Measurements from ENCODE around the gene NTM. TPM values are rescaled to one million over a fixed set of nuclear protein-coding genes. Genes with fewer than 3 reads are reported as not detected.

The NTM gene
- polyA plus RNA-seq, 2 donors = 0.24 to 1.1 TPM

DNA sequence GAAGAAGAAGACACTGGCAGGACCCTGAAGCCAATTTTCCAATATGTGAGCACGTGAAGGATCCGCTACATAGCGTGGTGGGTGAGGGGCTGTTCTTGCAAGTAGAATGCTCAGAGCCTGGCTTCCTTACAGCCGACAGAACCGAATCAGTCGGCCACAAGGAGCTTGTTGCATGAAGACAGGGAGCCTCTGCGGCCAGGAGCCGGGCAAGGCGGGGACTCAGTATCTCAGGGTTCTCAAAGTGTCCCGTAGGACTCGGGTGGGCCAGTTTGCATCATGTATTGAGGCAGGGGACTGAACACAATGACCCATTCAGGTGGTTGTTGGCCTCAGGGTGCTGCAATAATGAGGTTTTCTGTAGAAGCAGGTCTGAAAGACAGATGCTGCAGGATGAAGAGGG lies 289.5 kb downstream of the NTM start:
- Histone ChIP-seq H3K4me1 (ENCODE audit: control insufficient read depth in 2 of 2, insufficient read depth in 2 of 2, low read length in 1 of 2) (no peaks in the 10 kb centered on the region), H3K4me3 (ENCODE audit: low read depth in 1 of 2, low read length in 2 of 2) (no peak overlapping the region), H3K9me3 (ENCODE audit: control insufficient read depth in 2 of 2, insufficient read depth in 1 of 2, low read depth in 1 of 2, low read length in 1 of 2) (no peaks in the 10 kb centered on the region), H3K36me3 (ENCODE audit: control insufficient read depth in 2 of 2, insufficient read depth in 2 of 2, low read length in 1 of 2) (no peaks in the 10 kb centered on the region), H3K27ac (ENCODE audit: low read depth in 2 of 2, low read length in 1 of 2) (no peak overlapping the region), H3K27me3 (ENCODE audit: control insufficient read depth in 1 of 2, insufficient read depth in 2 of 2, low read length in 2 of 2) (no peaks in the 10 kb centered on the region)
- WGBS, 2 donors = 84 to 85% methylated on average over 11 of the region's 11 CpGs

DNA sequence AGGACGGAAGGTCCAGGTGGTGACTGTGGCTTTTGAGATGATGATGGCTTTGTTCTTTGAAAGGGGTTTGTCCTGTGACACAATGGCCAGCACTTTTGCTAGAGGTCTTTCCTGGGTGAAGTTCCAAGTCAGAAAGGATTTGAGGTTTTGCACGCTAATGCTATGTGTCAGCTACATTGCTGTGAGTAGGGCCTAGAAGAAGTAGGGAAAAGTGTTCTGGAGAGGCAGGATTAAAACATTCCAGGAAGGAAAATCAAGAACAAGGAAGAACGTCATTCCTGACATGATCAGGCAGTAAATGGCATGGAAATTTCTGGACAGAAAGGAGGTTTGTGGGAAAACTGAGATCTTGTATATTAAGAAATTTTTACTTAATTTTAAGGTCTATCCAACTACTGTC lies 290.7 kb downstream of the NTM start:
- Histone ChIP-seq H3K4me3 (ENCODE audit: low read depth in 1 of 2, low read length in 2 of 2) (no peak overlapping the region), H3K9me3 (ENCODE audit: control insufficient read depth in 2 of 2, insufficient read depth in 1 of 2, low read depth in 1 of 2, low read length in 1 of 2) (no peaks in the 10 kb centered on the region), H3K36me3 (ENCODE audit: control insufficient read depth in 2 of 2, insufficient read depth in 2 of 2, low read length in 1 of 2) (no peaks in the 10 kb centered on the region), H3K4me1 (ENCODE audit: control insufficient read depth in 2 of 2, insufficient read depth in 2 of 2, low read length in 1 of 2) (no peaks in the 10 kb centered on the region), H3K27me3 (ENCODE audit: control insufficient read depth in 1 of 2, insufficient read depth in 2 of 2, low read length in 2 of 2) (no peaks in the 10 kb centered on the region), H3K27ac (ENCODE audit: low read depth in 2 of 2, low read length in 1 of 2) (no peak overlapping the region)
- WGBS, 2 donors = 80% methylated on average over 3 of the region's 3 CpGs

DNA sequence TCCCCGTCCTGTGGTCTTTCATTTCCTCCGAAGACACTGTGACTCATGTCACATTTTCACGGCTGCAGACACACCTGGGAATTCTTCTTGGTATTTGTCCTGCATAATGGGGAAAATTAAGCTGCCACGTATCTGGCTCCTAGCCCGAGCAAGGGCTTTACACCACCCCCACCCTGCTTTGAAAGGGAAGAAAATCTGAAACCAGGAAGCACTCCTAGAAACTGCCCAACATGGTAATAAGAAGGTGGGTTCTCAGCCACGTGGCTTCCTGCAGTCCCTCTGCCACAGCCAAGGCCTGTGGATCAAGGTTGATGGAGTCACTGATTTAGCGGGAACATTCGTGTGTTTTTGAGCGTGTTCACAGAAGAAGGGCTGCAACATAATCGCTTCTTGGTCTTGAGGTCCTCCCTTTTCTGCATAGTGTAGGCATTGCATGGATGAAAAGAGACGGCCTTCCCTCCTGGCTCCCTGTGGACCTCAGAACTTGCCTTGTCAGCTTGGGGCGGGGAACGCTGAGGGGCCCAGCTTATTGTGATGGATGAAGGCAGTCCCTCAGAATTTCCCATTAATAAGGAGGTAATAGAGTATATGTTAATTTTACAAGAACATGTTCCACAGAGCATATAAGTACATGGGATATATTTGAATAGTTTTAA lies 292.0 kb downstream of the NTM start:
- Histone ChIP-seq H3K27ac (ENCODE audit: low read depth in 2 of 2, low read length in 1 of 2) (no peak overlapping the region), H3K4me3 (ENCODE audit: low read depth in 1 of 2, low read length in 2 of 2) (no peak overlapping the region), H3K4me1 (ENCODE audit: control insufficient read depth in 2 of 2, insufficient read depth in 2 of 2, low read length in 1 of 2) (no peaks in the 10 kb centered on the region), H3K9me3 (ENCODE audit: control insufficient read depth in 2 of 2, insufficient read depth in 1 of 2, low read depth in 1 of 2, low read length in 1 of 2) (no peaks in the 10 kb centered on the region), H3K27me3 (ENCODE audit: control insufficient read depth in 1 of 2, insufficient read depth in 2 of 2, low read length in 2 of 2) (no peaks in the 10 kb centered on the region), H3K36me3 (ENCODE audit: control insufficient read depth in 2 of 2, insufficient read depth in 2 of 2, low read length in 1 of 2) (no peaks in the 10 kb centered on the region)
- 69 to 72% methylated on average over 13 of the region's 13 CpGs for WGBS, 2 donors

DNA sequence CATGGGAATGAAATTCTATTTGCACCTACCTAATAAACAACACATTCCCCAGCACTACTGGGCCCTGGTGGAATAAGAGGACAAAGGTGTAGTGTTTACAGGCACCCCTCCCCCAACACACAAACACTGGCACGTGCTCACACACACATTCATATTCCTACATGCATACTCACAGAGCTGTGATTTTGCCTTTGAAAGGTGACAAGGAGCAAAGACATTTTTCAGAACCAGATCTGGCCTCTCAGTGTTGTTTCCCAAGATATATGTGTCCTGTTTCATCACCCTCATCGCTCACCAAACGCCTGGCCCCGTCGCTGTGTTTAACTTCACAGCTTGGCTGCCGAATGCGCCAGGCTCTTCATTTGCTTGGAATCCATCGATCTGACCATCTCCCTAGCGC lies 292.6 kb downstream of the NTM start:
- H3K36me3 ChIP-seq (ENCODE audit: control insufficient read depth in 2 of 2, insufficient read depth in 2 of 2, low read length in 1 of 2) = no peaks in the 10 kb centered on the region
- no peak overlapping the region for H3K4me3 ChIP-seq (ENCODE audit: low read depth in 1 of 2, low read length in 2 of 2)
- H3K4me1 ChIP-seq (ENCODE audit: control insufficient read depth in 2 of 2, insufficient read depth in 2 of 2, low read length in 1 of 2) = no peaks in the 10 kb centered on the region
- no peaks in the 10 kb centered on the region for H3K9me3 ChIP-seq (ENCODE audit: control insufficient read depth in 2 of 2, insufficient read depth in 1 of 2, low read depth in 1 of 2, low read length in 1 of 2)
- WGBS, 2 donors = 86 to 88% methylated on average over 9 of the region's 9 CpGs
- no peak overlapping the region for H3K27ac ChIP-seq (ENCODE audit: low read depth in 2 of 2, low read length in 1 of 2)
- no peaks in the 10 kb centered on the region for H3K27me3 ChIP-seq (ENCODE audit: control insufficient read depth in 1 of 2, insufficient read depth in 2 of 2, low read length in 2 of 2)

- no peaks in the 10 kb centered on the region for H3K4me1 ChIP-seq (ENCODE audit: control insufficient read depth in 2 of 2, insufficient read depth in 2 of 2, low read length in 1 of 2)
- no peaks in the 10 kb centered on the region for H3K36me3 ChIP-seq (ENCODE audit: control insufficient read depth in 2 of 2, insufficient read depth in 2 of 2, low read length in 1 of 2)
- 72 to 79% methylated on average over 10 of the region's 10 CpGs for WGBS, 2 donors
- H3K27me3 ChIP-seq (ENCODE audit: control insufficient read depth in 1 of 2, insufficient read depth in 2 of 2, low read length in 2 of 2) = no peaks in the 10 kb centered on the region
- H3K9me3 ChIP-seq (ENCODE audit: control insufficient read depth in 2 of 2, insufficient read depth in 1 of 2, low read depth in 1 of 2, low read length in 1 of 2) = no peaks in the 10 kb centered on the region
- no peak overlapping the region for H3K4me3 ChIP-seq (ENCODE audit: low read depth in 1 of 2, low read length in 2 of 2)
- no peak overlapping the region for H3K27ac ChIP-seq (ENCODE audit: low read depth in 2 of 2, low read length in 1 of 2)
Measured at GRCh38 chr11:131663405-131664200, 293.2 kb downstream of the NTM start.

DNA sequence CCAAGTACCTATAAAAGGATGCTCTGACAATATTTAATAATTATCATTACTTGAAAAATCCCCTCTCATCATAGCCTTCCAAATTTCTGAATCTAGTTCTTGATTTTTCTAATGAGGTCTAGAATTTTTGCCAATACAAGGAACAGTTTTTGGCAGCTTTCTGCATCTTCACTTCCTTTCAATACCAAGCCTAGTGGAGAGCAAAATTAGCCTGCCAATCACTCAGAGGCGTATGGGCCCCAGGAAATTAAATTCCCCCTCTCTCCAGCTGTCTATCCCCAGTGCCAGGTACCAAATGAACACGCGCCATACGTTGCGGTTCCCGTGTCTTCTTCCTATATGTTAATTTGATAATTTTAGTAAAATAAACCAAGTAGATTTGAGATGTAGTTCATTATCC lies 293.9 kb downstream of the NTM start:
- Histone ChIP-seq H3K9me3 (ENCODE audit: control insufficient read depth in 2 of 2, insufficient read depth in 1 of 2, low read depth in 1 of 2, low read length in 1 of 2) (no peaks in the 10 kb centered on the region), H3K27me3 (ENCODE audit: control insufficient read depth in 1 of 2, insufficient read depth in 2 of 2, low read length in 2 of 2) (no peaks in the 10 kb centered on the region), H3K27ac (ENCODE audit: low read depth in 2 of 2, low read length in 1 of 2) (no peak overlapping the region), H3K36me3 (ENCODE audit: control insufficient read depth in 2 of 2, insufficient read depth in 2 of 2, low read length in 1 of 2) (no peaks in the 10 kb centered on the region), H3K4me3 (ENCODE audit: low read depth in 1 of 2, low read length in 2 of 2) (no peak overlapping the region), H3K4me1 (ENCODE audit: control insufficient read depth in 2 of 2, insufficient read depth in 2 of 2, low read length in 1 of 2) (no peaks in the 10 kb centered on the region)
- WGBS, 2 donors = 82 to 86% methylated on average over 6 of the region's 6 CpGs

GRCh38 chr11:131664816-131665215 lies 294.4 kb downstream of the NTM start:
- Histone ChIP-seq H3K36me3 (ENCODE audit: control insufficient read depth in 2 of 2, insufficient read depth in 2 of 2, low read length in 1 of 2) (no peaks in the 10 kb centered on the region), H3K27ac (ENCODE audit: low read depth in 2 of 2, low read length in 1 of 2) (no peak overlapping the region), H3K4me1 (ENCODE audit: control insufficient read depth in 2 of 2, insufficient read depth in 2 of 2, low read length in 1 of 2) (no peaks in the 10 kb centered on the region), H3K27me3 (ENCODE audit: control insufficient read depth in 1 of 2, insufficient read depth in 2 of 2, low read length in 2 of 2) (no peaks in the 10 kb centered on the region), H3K9me3 (ENCODE audit: control insufficient read depth in 2 of 2, insufficient read depth in 1 of 2, low read depth in 1 of 2, low read length in 1 of 2) (no peaks in the 10 kb centered on the region), H3K4me3 (ENCODE audit: low read depth in 1 of 2, low read length in 2 of 2) (no peak overlapping the region)
- WGBS, 2 donors = 69% methylated on average over 11 of the region's 11 CpGs

DNA sequence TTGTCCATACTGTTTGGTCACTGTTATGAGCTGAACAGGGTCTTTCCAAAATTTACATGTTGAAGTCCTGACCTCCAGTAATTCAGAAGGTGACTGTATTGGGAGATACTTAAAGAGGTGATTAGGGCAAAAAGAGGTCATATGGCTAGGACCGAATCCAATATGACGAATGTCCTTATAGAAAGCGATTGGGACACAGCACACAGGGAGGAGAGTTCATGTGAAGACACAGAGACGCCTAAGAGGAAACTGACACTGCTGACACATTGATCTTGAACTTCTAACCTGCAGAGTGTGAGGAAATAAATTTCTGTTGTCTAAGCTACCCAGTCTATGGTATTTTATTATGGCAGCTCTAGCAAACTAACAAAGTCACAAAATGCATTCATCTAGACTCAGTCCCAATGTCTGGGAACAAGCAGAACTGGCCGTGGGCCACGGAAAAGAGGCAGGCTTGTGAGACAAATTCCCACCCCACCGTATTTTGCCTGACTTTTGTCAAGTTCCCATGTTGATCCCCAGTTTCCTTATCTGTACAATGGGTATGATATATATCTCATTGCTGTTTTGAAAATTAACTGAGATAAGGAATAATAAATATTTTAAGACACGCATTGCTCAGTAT lies 295.0 kb downstream of the NTM start:
- 73% methylated on average over 8 of the region's 8 CpGs for WGBS, 2 donors
- Histone ChIP-seq H3K4me3 (ENCODE audit: low read depth in 1 of 2, low read length in 2 of 2) (no peak overlapping the region), H3K27me3 (ENCODE audit: control insufficient read depth in 1 of 2, insufficient read depth in 2 of 2, low read length in 2 of 2) (no peaks in the 10 kb centered on the region), H3K4me1 (ENCODE audit: control insufficient read depth in 2 of 2, insufficient read depth in 2 of 2, low read length in 1 of 2) (no peaks in the 10 kb centered on the region), H3K36me3 (ENCODE audit: control insufficient read depth in 2 of 2, insufficient read depth in 2 of 2, low read length in 1 of 2) (no peaks in the 10 kb centered on the region), H3K9me3 (ENCODE audit: control insufficient read depth in 2 of 2, insufficient read depth in 1 of 2, low read depth in 1 of 2, low read length in 1 of 2) (no peaks in the 10 kb centered on the region), H3K27ac (ENCODE audit: low read depth in 2 of 2, low read length in 1 of 2) (no peak overlapping the region)

- Histone ChIP-seq H3K27ac (ENCODE audit: low read depth in 2 of 2, low read length in 1 of 2) (no peak overlapping the region), H3K4me3 (ENCODE audit: low read depth in 1 of 2, low read length in 2 of 2) (no peak overlapping the region)
Measured at GRCh38 chr11:131666006-131666405, 295.6 kb downstream of the NTM start.

More at GRCh38 chr11:131666006-131666405, 295.6 kb downstream of the NTM start:
- H3K27me3 ChIP-seq (ENCODE audit: control insufficient read depth in 1 of 2, insufficient read depth in 2 of 2, low read length in 2 of 2) = no peaks in the 10 kb centered on the region
- H3K36me3 ChIP-seq (ENCODE audit: control insufficient read depth in 2 of 2, insufficient read depth in 2 of 2, low read length in 1 of 2) = no peaks in the 10 kb centered on the region
- no peaks in the 10 kb centered on the region for H3K9me3 ChIP-seq (ENCODE audit: control insufficient read depth in 2 of 2, insufficient read depth in 1 of 2, low read depth in 1 of 2, low read length in 1 of 2)
- no peaks in the 10 kb centered on the region for H3K4me1 ChIP-seq (ENCODE audit: control insufficient read depth in 2 of 2, insufficient read depth in 2 of 2, low read length in 1 of 2)
- 70 to 83% methylated on average over 1 of the region's 1 CpG for WGBS, 2 donors
